NCI-H510A treated with DMSO at 0.1 percent for 48 hours (cell line): ENCODE results near the gene SPDYE1.
"Not testable (repeated sequence)": the region's sequence is repeated elsewhere in the genome, so short reads cannot be mapped to it uniquely, and the experiment has no call there.

Source experiments
- DNase-seq: peaks from one replicate; lab custom pipeline; 2025; lab: John Stamatoyannopoulos, UW

The SPDYE1 gene

DNA sequence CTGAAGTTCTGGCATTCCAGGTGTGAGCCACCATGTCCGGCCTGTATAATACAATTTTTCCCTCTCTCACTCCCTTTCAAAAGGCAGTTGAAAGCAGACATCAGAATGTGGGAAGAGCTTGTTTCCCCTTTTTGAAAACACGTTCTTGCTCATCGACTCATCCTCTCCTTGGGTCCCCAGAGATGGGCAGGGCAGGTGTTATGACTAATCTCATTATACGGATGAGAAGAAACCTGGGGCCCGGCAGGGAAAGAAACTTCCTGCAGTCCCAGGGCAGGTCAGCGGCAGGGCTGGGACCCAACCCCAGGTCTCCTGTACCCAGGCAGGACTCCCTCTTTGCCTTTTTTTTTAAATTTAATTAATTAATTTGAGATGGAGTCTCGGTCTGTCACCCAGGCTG lies 4.8 kb upstream of the SPDYE1 start:
- not testable (repeated sequence) for DNase-seq

DNA sequence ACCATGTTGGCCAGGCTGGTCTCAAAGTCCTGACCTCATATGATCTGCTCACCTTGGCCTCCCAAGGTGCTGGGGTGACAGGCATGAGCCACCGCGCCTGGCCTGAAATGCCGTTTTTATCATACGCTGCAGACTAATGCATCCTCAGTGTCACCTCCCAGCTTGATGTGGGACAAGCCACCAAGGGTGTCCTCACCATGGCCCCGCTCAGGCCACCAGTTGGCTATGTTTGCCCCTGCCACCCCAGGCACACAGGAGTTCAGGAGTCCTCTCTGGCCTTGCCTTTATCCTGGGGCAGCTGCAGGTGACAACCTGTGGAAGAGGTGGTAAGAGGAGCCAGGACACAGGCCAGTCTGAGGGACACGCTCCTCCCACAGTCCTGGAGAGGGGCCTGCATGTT lies 3.0 kb upstream of the SPDYE1 start:
- DNase-seq: not testable (repeated sequence)

DNA sequence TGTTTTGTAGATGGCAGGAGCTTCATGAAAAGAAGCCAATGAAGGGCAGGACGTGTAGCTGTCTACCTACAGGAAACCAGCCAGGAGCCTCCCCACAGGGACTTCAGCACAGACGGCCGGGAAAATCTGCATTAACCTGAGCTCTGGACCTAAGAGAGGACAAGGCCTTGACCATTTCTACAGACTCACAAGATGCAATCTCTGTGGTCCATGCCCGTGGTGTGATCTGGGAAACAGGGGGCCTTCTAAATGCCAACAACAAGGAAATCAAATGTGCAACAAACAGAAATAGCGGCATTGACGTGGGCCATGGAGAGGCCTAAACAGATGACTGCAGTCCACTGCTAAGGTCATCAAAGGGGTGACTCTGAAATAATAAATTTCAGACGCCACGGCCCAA lies 14.4 kb downstream of the SPDYE1 start:
- not testable (repeated sequence) for DNase-seq

DNA sequence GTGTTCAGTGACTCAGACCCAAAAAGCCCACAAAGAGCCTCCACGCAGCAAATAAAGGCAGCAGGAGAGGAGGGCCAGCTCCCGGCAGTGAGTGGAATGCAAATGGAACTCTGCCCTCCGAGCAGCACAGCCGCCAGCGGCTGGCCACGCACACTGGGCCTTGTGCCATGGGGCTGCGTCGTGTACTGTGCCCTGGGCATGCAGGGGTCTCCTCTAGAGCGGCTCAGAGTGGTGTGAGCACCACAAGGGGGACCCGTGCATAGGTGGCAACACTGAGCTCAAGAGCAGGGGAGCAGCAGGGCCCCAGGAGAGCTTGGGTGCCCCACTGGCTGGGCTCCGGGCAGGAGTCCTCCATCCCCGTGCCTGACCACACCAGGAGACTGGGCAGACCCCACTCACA lies 17.4 kb downstream of the SPDYE1 start:
- DNase-seq: not testable (repeated sequence)

DNA sequence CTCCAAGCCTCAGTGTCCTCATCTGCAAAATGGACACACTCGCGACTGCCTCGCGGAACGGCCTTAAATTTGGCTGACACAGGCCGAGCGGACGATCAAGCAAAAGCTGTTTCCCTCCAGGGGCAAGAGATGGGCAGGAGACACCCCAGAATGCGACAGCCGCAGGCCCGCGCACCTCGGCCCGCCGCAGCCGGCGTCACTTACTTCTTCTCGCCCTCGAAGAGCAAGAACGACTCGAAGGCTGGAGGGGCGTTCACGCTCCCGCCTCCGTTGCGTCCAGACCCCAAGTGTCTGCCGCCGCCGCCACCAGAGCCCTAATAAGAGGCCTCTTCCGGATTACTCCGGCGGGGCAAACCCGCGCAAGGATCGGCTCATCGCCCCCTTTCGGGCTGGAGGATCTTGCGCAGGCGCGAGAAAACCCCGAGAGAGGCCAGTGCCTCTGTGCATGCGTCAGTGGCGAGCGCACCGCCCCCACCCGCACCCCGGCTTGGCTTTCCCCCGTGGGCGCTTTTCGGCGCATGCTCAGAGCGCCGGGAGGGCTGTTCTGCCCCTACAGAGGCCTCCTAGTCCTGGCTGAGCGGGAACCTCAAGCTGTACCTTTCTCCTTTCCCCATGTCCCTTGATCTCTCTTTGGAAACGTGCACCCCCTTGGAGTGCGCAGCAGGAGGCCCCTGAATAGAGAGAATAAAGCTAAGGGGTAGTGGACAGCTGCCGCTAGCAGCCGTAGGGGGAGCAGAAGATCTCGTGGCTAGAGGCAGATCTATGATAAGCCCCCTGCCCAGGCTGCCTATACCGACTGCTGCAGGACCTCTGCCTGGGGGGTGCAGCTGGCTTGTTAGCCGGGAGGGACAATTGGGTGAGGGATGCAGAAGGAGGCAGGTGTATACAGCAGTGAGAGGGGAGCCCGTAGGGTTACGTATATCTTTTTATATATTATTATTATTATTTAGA lies 21.4 kb downstream of the SPDYE1 start:
- DNase-seq: peak; percentile 92

DNA sequence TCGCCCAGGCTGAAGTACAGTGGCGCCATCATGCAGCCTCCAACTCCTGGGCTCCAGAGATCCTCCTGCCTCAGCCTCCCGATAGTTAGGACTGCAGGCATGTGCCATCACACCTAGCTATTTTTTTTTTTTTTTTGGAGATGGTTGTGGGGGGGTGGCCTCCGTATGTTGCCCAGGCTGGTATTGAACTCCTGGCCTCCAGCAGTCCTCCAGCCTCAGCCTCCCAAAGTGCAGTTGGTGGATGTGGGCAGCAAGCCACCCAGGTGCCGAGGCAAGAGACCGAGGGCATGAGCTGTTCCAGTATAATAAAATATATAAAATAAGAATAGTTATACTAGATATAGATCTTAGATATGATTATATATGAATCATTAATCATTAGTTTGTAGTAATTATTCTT lies 22.1 kb downstream of the SPDYE1 start:
- DNase-seq: not testable (repeated sequence)

DNA sequence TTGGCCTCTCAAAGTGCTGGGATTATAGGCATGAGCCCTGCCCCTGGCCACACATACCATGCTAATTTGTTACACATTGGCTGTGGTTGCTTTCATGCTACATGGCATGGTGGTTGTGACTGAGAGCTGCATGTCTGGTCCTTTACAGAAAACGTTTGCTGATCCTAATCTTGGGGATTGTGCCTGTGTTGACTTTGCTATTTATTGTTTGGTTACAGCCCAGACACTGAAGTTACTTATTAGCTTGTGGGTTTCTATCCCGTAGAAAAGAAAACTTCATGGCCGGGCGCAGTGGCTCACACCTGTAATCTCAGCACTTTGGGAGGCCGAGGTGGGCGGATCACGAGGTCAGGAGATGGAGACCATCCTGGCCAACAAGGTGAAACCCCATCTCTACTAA lies 24.4 kb downstream of the SPDYE1 start:
- DNase-seq: not testable (repeated sequence)

DNA sequence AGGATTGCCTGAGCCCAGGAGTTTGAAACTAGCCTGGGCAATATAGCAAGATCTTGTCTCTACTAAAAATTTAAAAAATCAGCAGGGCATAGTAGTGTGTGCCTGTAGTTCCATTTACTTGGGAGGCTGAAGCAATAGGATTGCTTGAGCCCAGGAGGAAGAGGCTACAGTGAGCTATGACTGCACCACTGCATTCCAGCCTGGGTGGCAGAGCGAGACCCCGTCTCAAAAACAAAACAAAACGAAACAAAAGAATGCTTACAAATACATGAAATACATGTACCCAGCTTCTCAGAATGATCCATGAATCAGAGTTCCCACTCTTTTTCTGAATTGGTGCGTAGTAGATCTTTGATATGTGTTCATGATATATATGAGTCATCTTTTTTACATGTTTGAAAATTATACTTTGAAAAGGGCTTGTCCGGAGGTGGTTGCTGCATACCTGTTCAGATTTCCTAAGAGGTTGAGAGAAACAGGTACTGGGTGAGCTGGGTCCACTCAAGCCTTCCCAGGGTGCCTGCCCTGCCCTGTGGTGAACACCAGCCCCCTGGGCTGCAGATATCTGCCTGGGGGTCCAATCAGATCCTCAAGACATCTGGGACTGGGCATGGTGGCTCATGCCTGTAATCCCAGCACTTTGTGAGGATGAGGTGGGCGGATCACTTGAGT lies 25.2 kb downstream of the SPDYE1 start:
- not testable (repeated sequence) for DNase-seq

DNA sequence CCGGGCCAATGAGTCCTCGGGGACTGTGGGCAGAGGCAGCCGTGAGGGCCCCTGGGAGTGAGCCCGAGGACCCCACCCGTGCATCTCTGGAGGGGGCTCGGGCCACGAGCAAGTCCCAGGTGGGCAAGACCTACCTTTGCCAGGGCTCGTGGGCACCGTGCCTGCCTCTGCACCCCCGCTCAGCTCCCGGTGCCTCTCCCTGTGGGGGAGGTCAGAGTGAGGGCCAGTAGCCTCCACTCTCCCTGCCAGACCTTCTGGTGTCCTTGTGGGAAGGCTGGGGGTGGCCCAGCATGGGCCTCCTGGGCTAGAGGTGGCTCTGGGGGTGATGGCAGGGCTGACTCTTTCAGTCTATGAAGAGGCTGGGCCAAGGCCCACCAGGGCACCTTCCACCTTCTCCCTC lies 31.7 kb downstream of the SPDYE1 start:
- not testable (repeated sequence) for DNase-seq

DNA sequence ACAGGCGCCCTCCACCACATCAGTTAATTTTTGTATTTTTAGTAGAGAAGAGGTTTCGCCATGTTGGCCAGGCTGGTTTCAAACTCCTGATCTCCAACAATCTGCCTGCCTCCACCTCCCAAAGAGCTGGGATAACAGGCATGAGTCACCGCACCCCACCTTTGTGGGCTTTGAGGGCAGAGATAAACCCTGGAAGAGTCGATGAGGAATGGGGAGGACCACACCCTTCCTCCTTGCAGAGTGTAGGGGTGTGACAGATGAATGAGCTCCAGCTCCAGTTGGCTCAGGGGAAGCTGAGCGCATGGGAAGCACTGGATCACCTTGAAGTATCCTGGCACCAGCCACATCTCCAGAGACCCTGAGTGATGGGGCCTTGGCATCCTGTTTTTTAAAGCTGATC lies 32.3 kb downstream of the SPDYE1 start:
- DNase-seq: not testable (repeated sequence)

DNA sequence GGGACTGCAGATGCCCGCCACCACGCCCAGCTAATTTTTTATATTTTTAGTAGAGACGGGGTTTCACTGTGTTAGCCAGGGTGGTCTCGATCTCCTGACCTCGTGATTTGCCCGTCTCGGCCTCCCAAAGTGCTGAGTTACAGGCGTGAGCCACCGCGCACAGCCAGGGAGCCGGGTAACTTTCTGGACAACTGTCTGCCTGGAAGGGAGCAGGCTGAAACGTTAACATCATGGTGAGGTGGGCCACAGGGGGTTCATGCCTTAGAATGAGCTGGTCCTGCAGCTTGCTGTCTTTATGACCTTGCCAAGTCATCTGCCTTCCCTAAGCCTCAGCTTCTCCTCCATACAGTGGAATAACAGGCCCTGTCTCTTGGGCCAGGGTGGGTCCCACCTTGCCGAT lies 33.6 kb downstream of the SPDYE1 start:
- not testable (repeated sequence) for DNase-seq

DNA sequence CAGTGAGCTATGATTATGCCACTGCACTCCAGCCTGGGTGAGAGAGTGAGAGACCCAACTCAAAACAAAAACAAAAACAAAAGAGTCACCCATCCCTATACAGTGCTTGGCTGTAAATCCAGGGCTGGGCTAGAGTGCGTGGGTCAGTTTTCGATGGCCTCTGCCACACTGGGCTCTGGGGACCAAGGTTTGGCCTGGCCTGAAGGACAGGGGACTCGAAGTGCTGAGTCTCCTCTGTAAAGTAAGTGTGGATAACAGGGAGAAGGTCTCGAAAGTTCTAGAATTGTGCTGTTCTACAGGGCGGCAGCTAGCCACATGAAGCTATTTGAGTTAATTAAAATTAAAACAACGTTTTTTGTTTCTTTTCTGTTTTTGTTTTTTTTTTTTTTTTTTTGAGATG lies 34.3 kb downstream of the SPDYE1 start:
- not testable (repeated sequence) for DNase-seq

DNA sequence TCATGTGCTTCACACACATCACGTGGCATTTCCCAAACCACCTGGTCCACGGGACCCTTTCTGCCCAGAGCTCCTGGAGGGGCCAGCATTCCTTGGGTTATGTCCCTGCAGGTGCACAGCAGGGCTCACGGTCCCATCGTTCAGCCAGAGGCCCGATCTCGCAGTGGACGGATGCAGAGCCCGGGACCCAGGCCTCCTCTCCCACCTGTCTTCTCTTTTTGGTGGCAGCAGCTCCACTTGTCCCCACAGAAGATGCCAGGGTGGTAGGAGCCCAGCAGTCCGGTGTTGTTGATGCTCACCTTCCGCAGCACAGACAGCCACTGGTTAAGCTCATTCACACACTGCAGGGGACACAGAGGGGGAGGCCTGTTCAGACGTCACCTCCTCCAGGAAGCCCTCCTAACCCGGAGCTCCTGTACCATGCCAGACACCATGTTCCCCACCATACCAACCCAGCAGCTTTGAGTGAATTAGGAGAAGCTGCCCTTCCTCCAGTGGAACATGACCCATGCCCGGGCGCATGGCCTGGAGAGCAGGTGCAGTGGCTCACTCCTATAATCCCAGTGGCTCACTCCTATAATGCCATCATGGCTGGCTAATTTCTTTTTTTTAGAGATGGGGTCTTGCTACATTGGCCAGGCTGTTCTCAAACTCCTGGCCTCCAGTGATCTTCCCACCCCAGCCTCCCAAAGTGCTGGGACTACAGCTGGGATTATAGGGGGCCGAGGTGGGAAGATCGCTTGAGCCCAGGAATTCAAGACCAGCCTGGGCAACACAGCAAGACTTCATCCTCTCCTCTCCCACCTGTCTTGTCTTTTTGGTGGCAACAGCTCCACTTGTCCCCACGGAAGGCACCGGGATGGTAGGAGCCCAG lies 36.5 kb downstream of the SPDYE1 start:
- DNase-seq: not testable (repeated sequence)

DNA sequence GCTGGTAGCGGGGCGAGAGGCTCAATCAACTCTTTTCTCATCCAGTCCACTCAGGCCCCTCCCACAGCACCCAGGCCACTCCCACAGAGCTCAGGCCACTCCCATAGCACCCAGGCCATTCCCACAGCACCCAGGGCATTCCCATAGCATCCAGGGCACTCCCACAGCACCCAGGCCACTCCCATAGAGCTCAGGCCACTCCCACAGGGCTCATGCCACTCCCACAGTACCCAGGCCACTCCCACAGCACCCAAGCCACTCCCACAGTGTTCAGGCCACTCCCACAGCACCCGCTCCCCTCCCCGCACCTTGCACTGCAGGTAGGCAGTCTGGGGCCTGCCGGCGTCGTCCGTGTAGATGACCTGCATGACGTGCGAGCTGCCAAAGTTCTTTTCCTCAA lies 38.7 kb downstream of the SPDYE1 start:
- not testable (repeated sequence) for DNase-seq

DNA sequence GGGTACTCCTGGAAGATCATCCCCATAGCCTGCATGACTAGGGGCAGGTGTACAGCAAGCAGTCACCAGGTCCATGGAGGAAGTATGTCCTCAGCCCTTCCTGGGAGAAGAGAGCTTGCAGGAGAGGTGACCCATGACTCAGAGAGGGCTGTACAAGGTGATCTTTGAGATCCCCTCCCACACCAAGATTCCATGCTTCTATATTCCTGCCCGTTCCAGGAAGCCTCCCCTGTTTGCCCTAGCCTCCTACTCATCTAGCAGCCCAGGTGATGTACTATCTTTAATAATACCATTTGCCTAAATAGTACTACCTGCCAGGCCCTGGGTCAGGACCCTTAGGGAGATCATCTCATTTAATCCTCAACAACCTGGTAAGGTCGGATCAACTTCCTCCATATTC lies 40.3 kb downstream of the SPDYE1 start:
- DNase-seq: not testable (repeated sequence)

DNA sequence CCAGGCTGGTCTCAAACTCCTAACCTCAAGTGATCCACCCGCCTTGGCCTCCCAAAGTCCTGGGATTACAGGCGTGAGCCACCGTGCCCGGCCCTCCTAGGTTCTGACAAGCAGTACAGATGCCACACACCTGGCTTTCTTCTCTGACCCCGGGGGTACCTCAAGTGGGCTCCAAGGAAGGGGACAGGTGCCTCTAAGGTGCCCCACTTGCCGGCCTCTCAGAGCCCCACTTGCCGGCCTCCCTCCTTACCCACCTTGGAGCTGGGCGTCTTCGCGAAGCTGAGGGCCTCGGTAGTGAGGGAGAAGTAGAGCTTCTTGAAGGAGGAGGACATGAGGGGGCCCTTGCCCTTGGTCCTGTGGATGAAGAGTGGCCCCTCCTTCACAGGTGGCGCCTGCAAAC lies 40.9 kb downstream of the SPDYE1 start:
- not testable (repeated sequence) for DNase-seq

DNA sequence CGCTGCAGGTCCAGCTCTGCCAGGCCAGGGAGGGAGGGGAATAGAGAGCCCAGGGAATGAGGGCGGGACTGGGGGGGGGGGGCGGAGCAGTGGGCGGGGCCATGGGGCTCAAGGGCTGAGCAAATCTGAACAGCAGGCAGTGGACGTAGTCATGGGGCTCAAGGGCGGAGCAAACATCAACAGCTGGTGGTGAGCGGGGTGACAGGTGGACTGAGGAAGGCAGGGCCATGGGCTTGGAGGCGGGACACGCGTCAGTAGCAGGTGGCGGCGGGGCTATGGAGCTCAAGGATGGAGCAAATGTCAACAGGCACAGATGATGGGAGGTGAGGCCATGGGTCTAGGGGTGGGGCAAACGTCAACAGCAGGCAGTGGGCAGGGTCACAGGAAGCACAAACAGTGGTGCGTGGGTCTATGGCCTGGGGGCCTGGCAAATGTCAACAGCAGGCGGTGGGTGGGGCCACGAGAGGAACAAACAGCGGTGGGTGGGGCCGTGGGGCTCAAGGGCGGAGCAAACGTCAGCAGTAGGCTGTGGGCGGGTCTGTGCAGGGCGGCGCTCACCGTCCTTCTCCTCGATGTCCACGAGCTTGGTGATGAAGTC lies 41.4 kb downstream of the SPDYE1 start:
- DNase-seq: peak; percentile 94

DNA sequence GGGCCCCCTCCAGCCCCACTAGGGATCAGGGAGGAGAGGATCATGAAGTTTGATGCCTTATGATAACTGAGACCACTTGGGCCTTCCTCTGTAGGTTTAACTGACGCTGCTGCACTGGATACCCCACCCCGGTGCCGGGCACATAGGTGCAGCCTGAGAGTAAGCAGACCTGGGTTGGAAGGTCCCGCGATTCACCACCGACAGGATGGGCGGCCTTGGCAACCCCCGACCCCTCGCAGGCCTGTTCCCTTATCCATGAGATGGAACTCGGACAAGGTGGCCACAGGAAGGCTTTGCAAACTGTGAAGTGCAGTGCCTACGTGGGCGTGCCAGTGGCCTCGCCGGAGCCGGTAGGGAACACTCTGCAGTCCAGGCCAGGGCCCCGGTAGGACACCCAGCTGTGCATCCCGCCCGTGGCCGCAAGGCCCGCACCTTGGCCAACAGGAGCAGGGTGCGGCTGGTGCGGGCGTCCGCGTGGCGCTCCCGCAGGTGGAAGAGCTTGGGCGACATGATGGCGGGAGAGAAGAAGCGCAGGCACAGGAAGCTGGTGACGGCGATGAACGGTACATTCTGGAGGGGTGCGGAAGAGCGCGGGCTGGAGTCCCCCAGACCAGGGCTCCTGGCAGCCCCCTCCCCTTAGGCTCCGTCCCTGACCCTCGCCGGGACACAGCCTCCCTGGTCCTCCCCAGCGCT lies 42.2 kb downstream of the SPDYE1 start:
- not testable (repeated sequence) for DNase-seq

DNA sequence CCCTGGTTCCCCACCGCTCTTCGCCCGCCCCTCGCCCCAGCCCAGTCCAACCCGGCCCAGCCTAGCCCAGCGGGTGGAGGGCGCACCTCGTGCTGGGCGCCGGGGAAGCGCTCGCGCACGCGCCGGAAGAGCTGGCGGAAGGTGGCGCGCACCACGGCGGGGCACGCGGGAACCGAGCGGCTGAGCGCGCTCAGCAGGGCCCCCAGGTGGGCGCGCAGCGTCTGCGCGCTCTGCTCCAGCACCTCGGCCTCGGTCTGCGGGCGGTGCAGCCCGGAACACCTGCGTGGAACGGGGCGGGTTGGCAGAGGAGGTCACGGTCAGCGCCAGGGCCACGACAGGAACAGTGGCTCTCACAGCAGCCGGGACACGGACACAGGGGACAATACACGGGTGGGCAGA lies 42.8 kb downstream of the SPDYE1 start:
- not testable (repeated sequence) for DNase-seq

DNA sequence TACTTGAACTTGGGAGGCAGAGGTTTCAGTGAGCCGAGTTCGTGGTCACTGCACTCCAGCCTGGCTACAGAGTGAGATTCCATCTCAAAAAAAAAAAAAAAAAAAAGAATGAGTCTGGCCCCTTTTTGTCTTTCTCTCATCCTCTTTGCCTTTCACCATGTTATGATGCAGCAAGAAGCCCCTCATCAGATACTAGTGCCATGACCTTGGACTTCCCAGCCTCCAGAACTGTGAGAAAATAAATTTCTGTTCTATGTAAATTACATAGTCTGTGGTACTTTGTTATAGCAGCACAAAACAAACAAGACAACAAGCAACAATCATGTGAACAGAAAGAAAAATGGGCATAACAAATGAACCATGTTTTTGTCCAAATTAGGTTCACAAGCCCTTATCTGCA lies 44.5 kb downstream of the SPDYE1 start:
- DNase-seq: no peak

DNA sequence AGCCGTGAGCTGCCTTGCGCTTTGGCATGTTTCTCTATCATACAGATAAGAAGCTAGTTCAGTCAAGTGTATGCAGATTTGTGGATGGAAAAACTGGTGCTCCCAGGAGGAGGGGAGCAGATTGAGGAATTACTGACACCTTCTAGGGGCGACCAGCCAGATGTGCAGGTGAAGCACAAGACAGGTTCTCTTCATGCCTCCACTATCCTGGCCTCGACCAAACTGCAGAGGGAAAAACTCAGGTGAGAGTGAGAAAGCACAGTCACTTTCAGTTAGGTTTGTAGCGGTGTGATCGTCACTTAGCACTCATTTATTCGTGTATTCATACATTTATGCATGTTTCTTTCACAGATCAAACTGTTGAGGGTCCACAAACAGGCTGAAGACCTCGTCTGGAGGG lies 46.2 kb downstream of the SPDYE1 start:
- no peak for DNase-seq
